Measurements from ENCODE around the gene SORCS2. TPM values are rescaled to one million over a fixed set of nuclear protein-coding genes. Genes with fewer than 3 reads are reported as not detected.

SORCS2 gene
- total RNA-seq, 1 donor from 2014 or later, result 3.1 TPM

DNA sequence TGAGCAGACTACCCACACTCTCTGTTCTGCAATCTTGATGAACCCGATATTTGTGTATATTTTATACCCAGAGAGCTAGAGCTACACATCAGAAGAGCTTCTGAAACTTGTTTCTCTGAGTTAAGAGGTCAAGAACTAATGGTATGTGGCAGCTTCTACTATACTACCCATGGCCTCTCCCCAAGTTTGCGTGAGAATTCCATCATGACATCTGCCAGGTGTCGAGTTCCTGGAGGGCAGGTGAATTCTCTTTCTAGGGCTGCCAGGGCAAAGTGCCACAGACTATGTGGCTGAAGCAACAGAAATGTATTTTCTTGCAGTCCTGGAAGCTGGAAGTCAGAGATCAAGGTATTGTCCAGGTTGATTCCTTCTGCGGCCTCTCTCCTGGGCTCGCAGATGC, 4.4 kb downstream of the SORCS2 start:
- no peak overlapping the region for H3K4me3 ChIP-seq (ENCODE audit: low read length in 3 of 3)
- H3K9me3 ChIP-seq (ENCODE audit: control insufficient read depth in 3 of 3, low read length in 3 of 3), result no peaks in the 10 kb centered on the region
- peaks cover 23 to 28% (median 26%) of the 10 kb centered on the region in 3 donors for H3K27me3 ChIP-seq (ENCODE audit: control insufficient read depth in 3 of 3, insufficient read depth in 3 of 3, low read length in 3 of 3)
- H3K9ac ChIP-seq (ENCODE audit: low read depth in 1 of 3, low read length in 3 of 3), result no peak overlapping the region
- no peaks in the 10 kb centered on the region for H3K36me3 ChIP-seq (ENCODE audit: control insufficient read depth in 3 of 3, insufficient read depth in 3 of 3, low read length in 3 of 3)
- no peak overlapping the region for H3K27ac ChIP-seq (ENCODE audit: low read depth, low read length)
- peaks cover 24 to 48% (median 40%) of the 10 kb centered on the region in 3 donors for H3K4me1 ChIP-seq (ENCODE audit: control insufficient read depth in 3 of 3, insufficient read depth in 3 of 3, low read length in 3 of 3)

DNA sequence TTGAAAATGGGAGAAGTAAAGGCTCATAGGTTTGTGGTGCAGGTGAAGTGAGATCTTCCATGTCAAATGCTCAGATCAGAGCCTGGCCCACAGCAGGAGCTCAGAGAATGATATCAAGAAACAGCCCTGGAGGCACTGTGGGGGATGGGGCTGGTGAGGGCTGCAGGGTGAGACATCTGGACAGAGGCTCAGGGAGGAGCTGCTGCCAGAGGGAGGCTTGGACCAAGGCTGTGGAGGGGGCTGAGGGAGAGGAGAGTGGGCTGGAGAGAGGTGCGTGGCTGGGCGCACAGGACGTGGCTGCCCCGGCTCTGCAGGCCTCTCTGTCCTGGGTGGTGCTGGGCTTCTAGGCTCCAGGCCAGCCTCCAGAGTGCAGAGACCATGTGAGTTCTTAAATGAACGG, 5.6 kb downstream of the SORCS2 start:
- H3K4me3 ChIP-seq (ENCODE audit: low read length in 3 of 3), result no peak overlapping the region

DNA sequence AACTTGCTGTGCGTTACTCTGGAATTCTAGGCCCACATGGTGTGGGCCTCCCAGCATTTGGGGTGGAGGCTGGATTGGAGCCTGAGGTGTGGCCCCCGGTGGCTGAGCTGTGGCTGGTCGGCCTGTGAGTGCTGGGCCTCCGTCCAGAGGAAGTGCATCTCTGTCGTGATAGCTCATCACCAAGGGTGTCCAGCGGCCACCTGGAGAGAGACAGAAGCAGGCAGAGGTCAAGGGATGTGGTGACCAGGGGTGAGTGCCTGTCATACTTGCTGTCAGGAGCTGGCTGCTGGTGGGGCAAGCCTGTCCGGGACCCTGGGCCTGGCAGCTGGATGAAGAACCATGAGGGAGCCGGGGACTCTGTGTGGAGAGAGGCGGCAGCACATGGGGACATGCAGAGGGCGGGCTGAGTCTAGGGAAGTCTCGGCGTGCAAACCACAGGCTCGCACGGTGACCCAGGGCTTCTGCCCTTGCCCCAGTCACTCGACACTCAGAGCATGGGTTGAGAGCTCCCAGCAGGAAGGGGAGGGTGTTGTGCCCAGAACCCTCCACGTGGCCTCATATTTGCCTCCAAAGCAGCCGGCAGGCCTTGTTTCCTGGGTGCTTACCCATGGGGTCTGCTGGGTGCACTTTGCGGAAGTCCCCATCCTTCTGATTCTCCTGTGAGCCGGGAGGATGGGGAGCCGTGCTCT, 6.2 kb downstream of the SORCS2 start:
- peaks cover 14 to 17% (median 15%) of the 10 kb centered on the region in 3 donors for H3K27me3 ChIP-seq (ENCODE audit: control insufficient read depth in 3 of 3, insufficient read depth in 3 of 3, low read length in 3 of 3)
- H3K4me1 ChIP-seq (ENCODE audit: control insufficient read depth in 3 of 3, insufficient read depth in 3 of 3, low read length in 3 of 3), result peaks cover 15 to 39% (median 31%) of the 10 kb centered on the region in 3 donors
- H3K9ac ChIP-seq (ENCODE audit: low read depth in 1 of 3, low read length in 3 of 3), result no peak overlapping the region
- no peaks in the 10 kb centered on the region for H3K9me3 ChIP-seq (ENCODE audit: control insufficient read depth in 3 of 3, low read length in 3 of 3)
- no peaks in the 10 kb centered on the region for H3K36me3 ChIP-seq (ENCODE audit: control insufficient read depth in 3 of 3, insufficient read depth in 3 of 3, low read length in 3 of 3)
- no peak overlapping the region for H3K4me3 ChIP-seq (ENCODE audit: low read length in 3 of 3)
- no peak overlapping the region for H3K27ac ChIP-seq (ENCODE audit: low read depth, low read length)

More for the DNA sequence above, 5.6 kb downstream of the SORCS2 start:
- Histone ChIP-seq H3K27me3 (ENCODE audit: control insufficient read depth in 3 of 3, insufficient read depth in 3 of 3, low read length in 3 of 3) (peaks cover 21 to 24% (median 22%) of the 10 kb centered on the region in 3 donors), H3K4me1 (ENCODE audit: control insufficient read depth in 3 of 3, insufficient read depth in 3 of 3, low read length in 3 of 3) (peaks cover 22 to 46% (median 38%) of the 10 kb centered on the region in 3 donors), H3K36me3 (ENCODE audit: control insufficient read depth in 3 of 3, insufficient read depth in 3 of 3, low read length in 3 of 3) (no peaks in the 10 kb centered on the region), H3K27ac (ENCODE audit: low read depth, low read length) (no peak overlapping the region), H3K9ac (ENCODE audit: low read depth in 1 of 3, low read length in 3 of 3) (no peak overlapping the region), H3K9me3 (ENCODE audit: control insufficient read depth in 3 of 3, low read length in 3 of 3) (no peaks in the 10 kb centered on the region)

DNA sequence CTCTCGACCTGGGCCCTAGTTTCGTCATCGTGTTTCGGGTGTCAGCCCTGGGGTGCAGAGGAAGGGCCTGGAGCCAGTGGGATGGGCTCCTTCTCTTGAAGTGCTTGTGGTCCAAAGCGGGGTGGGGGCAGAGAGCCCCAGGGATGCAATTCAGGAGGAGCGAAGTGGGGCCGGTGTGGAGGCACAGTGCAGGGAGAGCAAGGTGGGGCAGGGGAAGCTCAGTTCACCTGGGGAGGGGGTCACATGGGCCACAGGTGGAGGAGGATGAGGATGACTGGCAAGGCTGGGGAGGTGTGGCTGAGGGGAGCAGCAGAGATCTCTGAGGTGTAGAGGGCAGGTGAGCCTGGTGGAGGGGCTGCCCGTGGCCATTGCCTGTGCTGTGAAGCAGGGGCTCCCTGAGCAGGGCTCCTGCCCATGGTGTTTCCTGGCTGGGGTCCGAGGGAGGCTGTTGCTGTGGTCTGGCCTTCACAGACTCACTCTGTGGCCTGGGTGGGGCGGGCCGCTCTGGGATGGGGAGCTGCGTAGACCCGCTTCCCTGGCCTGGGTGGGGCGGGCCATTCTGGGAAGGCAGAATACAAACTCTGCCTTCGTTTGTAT, 6.9 kb downstream of the SORCS2 start:
- peaks cover 8 to 11% (median 10%) of the 10 kb centered on the region in 3 donors for H3K27me3 ChIP-seq (ENCODE audit: control insufficient read depth in 3 of 3, insufficient read depth in 3 of 3, low read length in 3 of 3)
- no peak overlapping the region for H3K9ac ChIP-seq (ENCODE audit: low read depth in 1 of 3, low read length in 3 of 3)
- no peak overlapping the region for H3K27ac ChIP-seq (ENCODE audit: low read depth, low read length)
- no peaks in the 10 kb centered on the region for H3K36me3 ChIP-seq (ENCODE audit: control insufficient read depth in 3 of 3, insufficient read depth in 3 of 3, low read length in 3 of 3)
- no peak overlapping the region for H3K4me3 ChIP-seq (ENCODE audit: low read length in 3 of 3)
- no peaks in the 10 kb centered on the region for H3K9me3 ChIP-seq (ENCODE audit: control insufficient read depth in 3 of 3, low read length in 3 of 3)
- H3K4me1 ChIP-seq (ENCODE audit: control insufficient read depth in 3 of 3, insufficient read depth in 3 of 3, low read length in 3 of 3), result peaks cover 11 to 33% (median 29%) of the 10 kb centered on the region in 3 donors

DNA sequence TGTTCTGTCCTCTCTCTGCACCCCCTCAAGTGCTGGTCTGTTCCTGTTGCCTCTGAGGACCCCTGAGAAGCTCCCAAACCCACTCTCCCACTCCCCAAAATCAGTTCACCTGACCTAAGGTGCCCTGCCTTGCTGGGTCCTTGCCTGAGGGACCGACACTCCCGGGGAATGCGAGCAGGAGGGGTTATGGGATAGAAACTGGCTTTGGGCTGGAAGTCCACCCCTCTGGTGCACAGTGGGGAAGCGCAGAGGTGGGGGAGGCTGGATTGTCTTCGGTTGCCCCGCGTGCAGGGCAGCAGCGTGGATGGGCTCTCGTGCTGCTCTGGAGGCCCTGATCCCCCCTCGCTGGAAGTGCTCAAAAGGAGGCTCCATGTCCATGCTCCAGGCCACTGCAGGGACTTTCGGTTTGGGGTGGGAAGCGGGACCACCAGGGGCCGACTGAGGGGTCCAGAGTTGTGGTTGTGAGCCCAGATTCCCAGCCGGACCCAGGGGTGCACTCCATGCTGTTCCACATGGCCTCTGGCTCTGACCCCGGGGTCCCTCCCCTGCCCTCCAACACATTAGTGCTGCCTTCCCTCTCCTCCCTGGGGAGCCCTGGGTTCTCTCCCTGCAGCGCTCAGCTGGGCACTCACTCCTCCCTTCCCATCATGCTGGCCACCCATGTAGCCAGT, 7.6 kb downstream of the SORCS2 start:
- Histone ChIP-seq H3K36me3 (ENCODE audit: control insufficient read depth in 3 of 3, insufficient read depth in 3 of 3, low read length in 3 of 3) (no peaks in the 10 kb centered on the region), H3K27me3 (ENCODE audit: control insufficient read depth in 3 of 3, insufficient read depth in 3 of 3, low read length in 3 of 3) (peaks cover 3 to 5% (median 4%) of the 10 kb centered on the region in 3 donors), H3K27ac (ENCODE audit: low read depth, low read length) (no peak overlapping the region), H3K4me1 (ENCODE audit: control insufficient read depth in 3 of 3, insufficient read depth in 3 of 3, low read length in 3 of 3) (peaks cover 11 to 29% (median 28%) of the 10 kb centered on the region in 3 donors), H3K9ac (ENCODE audit: low read depth in 1 of 3, low read length in 3 of 3) (no peak overlapping the region), H3K4me3 (ENCODE audit: low read length in 3 of 3) (no peak overlapping the region), H3K9me3 (ENCODE audit: control insufficient read depth in 3 of 3, low read length in 3 of 3) (no peaks in the 10 kb centered on the region)

DNA sequence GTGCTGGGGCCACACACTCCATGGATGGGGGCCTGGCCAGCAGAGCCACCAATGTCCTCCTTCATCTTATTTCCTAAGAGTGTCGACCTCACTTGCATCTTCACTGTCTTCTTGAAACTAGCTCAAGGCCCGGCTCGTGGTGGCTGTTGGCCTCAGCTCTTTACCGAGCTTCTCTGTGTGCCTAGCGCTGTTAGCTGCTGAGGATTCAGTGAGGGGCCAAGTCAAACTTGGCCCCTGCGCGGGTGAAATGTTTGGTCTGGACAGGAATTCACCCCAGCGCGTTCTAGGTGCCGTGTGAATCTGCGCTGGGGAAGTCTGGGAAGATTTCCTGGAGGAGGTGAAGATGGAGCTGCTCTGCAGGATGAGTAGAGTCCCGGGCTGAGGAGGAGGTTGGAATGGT, 8.5 kb downstream of the SORCS2 start:
- H3K9ac ChIP-seq (ENCODE audit: low read depth in 1 of 3, low read length in 3 of 3), result no peak overlapping the region
- peaks cover 0 to 3% (median 3%) of the 10 kb centered on the region in 3 donors for H3K27me3 ChIP-seq (ENCODE audit: control insufficient read depth in 3 of 3, insufficient read depth in 3 of 3, low read length in 3 of 3)
- no peaks in the 10 kb centered on the region for H3K36me3 ChIP-seq (ENCODE audit: control insufficient read depth in 3 of 3, insufficient read depth in 3 of 3, low read length in 3 of 3)
- peaks cover 8 to 26% (median 19%) of the 10 kb centered on the region in 3 donors for H3K4me1 ChIP-seq (ENCODE audit: control insufficient read depth in 3 of 3, insufficient read depth in 3 of 3, low read length in 3 of 3)
- H3K27ac ChIP-seq (ENCODE audit: low read depth, low read length), result no peak overlapping the region
- H3K9me3 ChIP-seq (ENCODE audit: control insufficient read depth in 3 of 3, low read length in 3 of 3), result no peaks in the 10 kb centered on the region
- no peak overlapping the region for H3K4me3 ChIP-seq (ENCODE audit: low read length in 3 of 3)

DNA sequence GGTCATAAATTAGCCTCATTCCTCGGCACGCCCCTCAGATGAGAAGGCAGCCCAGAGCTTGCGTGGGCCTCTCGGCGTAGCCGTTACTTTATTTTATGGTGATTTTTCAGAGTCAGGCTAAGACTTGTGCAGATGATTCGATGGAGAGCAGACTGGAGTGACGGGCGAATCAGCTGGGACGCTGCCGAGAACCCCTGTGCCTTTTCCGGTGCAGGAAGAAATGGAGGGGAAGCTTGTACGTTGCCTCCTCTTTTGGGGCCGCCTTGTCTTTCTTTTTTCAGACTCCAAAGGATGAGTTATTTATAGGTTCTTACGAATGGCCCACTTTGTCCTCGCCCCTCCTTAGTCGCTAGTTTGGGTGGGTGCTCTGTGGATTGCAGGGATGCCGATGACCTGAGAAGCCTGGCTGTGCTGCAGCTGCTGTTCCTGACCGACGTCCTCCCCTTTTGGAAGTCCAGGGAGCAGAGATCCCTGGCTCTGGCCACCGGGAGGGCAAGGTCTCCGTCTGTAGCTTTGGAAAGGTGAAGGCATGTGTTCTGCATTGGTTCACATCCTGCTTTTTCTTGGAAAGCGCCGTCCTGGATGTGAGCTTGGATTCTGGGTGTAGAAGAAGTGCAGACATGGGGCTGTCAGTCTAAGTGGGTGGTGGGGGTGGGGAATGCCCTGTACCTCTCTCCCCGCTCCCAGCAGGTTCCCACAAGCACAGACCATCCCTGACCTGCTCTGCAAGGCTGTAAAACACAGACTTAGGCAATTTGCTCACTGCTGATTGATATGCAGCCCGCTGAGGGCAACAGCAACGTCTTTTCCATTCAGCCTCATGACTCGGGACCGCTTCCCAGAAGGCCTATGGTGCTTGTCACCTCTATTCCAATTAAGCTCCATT, 9.3 kb downstream of the SORCS2 start:
- Histone ChIP-seq H3K27ac (ENCODE audit: low read depth, low read length) (no peak overlapping the region), H3K36me3 (ENCODE audit: control insufficient read depth in 3 of 3, insufficient read depth in 3 of 3, low read length in 3 of 3) (no peaks in the 10 kb centered on the region), H3K4me1 (ENCODE audit: control insufficient read depth in 3 of 3, insufficient read depth in 3 of 3, low read length in 3 of 3) (peaks cover 13 to 27% (median 19%) of the 10 kb centered on the region in 3 donors), H3K9me3 (ENCODE audit: control insufficient read depth in 3 of 3, low read length in 3 of 3) (no peaks in the 10 kb centered on the region), H3K4me3 (ENCODE audit: low read length in 3 of 3) (no peak overlapping the region), H3K9ac (ENCODE audit: low read depth in 1 of 3, low read length in 3 of 3) (no peak overlapping the region), H3K27me3 (ENCODE audit: control insufficient read depth in 3 of 3, insufficient read depth in 3 of 3, low read length in 3 of 3) (peaks cover 0 to 3% (median 3%) of the 10 kb centered on the region in 3 donors)

DNA sequence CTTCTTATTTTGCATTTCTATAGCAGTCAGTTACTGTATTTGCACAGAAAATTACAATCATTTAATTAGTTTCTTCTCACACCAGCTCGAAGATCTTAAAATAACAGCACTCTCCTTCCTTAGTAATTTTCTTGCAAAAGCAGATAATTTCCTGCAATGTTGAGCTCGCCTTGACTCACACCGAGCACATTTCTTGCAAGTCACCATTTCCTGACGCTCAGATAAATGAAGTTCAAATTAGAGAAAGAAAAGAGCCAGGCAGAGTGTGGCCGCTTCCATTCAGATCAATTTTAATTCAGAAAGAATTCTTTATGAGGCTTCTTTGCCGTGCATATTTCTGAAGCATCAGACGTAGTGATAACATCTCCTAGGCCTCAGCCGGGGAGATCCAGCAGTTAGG, 10.1 kb downstream of the SORCS2 start:
- no peak overlapping the region for H3K9ac ChIP-seq (ENCODE audit: low read depth in 1 of 3, low read length in 3 of 3)
- no peaks in the 10 kb centered on the region for H3K36me3 ChIP-seq (ENCODE audit: control insufficient read depth in 3 of 3, insufficient read depth in 3 of 3, low read length in 3 of 3)
- no peak overlapping the region for H3K27ac ChIP-seq (ENCODE audit: low read depth, low read length)
- H3K4me1 ChIP-seq (ENCODE audit: control insufficient read depth in 3 of 3, insufficient read depth in 3 of 3, low read length in 3 of 3), result peaks cover 20 to 27% (median 20%) of the 10 kb centered on the region in 3 donors
- no peaks in the 10 kb centered on the region for H3K9me3 ChIP-seq (ENCODE audit: control insufficient read depth in 3 of 3, low read length in 3 of 3)
- H3K4me3 ChIP-seq (ENCODE audit: low read length in 3 of 3), result no peak overlapping the region
- H3K27me3 ChIP-seq (ENCODE audit: control insufficient read depth in 3 of 3, insufficient read depth in 3 of 3, low read length in 3 of 3), result peaks cover 0 to 3% (median 3%) of the 10 kb centered on the region in 3 donors

DNA sequence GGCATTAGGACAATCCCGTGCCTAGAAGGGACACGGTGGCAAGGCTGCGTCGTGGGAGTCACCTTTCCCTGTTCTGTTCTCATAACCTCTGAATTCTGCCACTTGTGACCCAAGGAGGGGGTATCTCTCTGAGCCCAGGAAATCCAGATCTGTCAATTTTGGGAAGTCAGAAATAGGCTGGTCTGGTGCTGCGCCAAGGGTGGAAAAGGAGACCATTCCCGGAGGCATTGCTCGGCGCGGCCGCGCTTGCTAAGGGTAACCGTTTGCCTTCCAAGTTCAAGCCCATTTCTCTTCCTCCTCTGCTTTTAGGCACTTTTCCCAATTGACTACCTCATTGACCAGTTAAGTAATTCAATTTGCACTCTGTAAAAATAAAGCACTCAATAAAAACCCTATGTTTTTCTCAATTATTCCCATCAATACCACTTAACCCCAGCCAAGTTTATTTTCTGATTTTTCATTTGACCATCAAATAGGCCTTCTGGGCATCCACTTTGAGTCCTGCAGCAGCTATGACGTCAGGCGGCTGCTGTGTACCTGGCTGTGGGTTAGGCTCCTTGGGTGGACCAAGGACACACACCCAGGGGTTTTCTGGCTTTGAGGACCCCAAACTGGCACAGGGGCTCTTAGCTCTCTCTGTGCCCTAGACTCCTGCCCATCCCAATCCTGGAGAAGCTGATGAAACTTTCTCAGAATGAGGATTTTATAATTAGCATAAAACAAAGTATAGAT, 12.5 kb downstream of the SORCS2 start:
- no peak overlapping the region for H3K4me3 ChIP-seq (ENCODE audit: low read length in 3 of 3)
- no peaks in the 10 kb centered on the region for H3K36me3 ChIP-seq (ENCODE audit: control insufficient read depth in 3 of 3, insufficient read depth in 3 of 3, low read length in 3 of 3)
- H3K9ac ChIP-seq (ENCODE audit: low read depth in 1 of 3, low read length in 3 of 3), result no peak overlapping the region
- H3K27ac ChIP-seq (ENCODE audit: low read depth, low read length), result no peak overlapping the region
- H3K27me3 ChIP-seq (ENCODE audit: control insufficient read depth in 3 of 3, insufficient read depth in 3 of 3, low read length in 3 of 3), result peaks cover 0 to under 1% (median 0%) of the 10 kb centered on the region in 3 donors
- H3K9me3 ChIP-seq (ENCODE audit: control insufficient read depth in 3 of 3, low read length in 3 of 3), result no peaks in the 10 kb centered on the region
- peaks cover 25 to 33% (median 32%) of the 10 kb centered on the region in 3 donors for H3K4me1 ChIP-seq (ENCODE audit: control insufficient read depth in 3 of 3, insufficient read depth in 3 of 3, low read length in 3 of 3)

All from skeletal muscle tissue (tissue), 4 donors.